ENCODE results near the gene HYAL3.
"Not testable (repeated sequence)": the region's sequence is repeated elsewhere in the genome, so short reads cannot be mapped to it uniquely, and the experiment has no call there.

HYAL3 gene

DNA sequence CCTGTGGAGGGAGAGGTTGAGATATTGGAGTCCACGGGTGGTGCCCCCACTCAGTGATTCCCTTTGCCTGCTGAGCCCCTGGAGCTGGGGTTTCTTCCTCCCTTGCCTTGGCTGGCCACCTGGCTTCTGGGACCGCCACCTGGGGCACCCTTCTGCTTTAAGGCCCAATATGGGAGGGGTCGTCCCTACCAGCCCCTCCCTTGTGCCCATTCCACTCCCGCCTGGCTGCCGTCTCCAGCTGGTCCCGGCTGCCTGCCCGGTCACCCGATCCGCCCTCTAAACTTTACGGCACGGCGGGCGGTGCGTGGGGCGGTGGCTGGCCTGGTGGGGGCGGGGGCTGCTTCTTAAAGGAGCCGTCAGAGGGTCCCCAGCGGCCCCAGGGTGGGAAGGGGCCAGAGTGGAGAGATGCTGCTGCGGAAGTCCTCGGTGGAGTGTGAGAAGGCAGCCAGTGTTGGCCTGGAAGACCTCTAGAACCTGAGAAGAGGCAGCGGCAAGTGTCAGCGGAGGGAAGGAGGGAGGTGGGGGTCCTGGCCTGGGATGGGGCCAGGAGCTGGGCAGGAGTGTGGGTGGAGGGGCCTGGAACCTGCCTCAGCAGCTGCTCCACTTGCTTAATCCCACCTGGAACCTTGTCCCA lies 31.8 kb downstream of the HYAL3 start:
- H3K36me3 Mint-ChIP-seq: no peaks in the 10 kb centered on the region
- no peaks in the 10 kb centered on the region for H3K4me1 Mint-ChIP-seq (ENCODE audit: low read depth)
- no peaks in the 10 kb centered on the region for H3K9me3 Mint-ChIP-seq (ENCODE audit: low read depth)
- H3K27me3 Mint-ChIP-seq: peaks cover 5% of the 10 kb centered on the region
- no peak overlapping the region for H3K27ac Mint-ChIP-seq
- no peak overlapping the region for H3K4me3 Mint-ChIP-seq

DNA sequence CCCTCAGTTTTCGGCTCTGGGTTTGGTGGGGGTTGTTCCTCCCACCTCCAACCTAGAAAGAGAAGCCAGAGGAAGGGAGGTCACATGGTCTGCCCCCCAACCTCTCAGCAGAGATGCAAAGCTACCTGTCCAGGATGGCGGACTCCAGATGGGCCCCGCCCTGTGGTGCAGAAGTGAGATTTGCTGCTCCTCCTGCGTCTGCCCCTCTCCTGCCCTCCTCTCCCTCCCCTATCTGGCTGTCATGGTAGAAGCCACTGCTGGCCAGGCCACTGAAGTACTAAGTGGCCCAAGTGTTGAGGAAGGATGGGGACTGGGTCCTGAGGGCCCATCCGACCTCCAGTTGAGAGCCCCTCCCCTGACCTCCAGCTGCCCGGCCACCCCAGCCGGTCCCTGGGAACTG lies 32.4 kb downstream of the HYAL3 start:
- Mint-ChIP-seq H3K27me3 (peaks cover 5% of the 10 kb centered on the region), H3K4me1 (ENCODE audit: low read depth) (no peaks in the 10 kb centered on the region), H3K4me3 (no peak overlapping the region), H3K27ac (no peak overlapping the region), H3K9me3 (ENCODE audit: low read depth) (no peaks in the 10 kb centered on the region), H3K36me3 (no peaks in the 10 kb centered on the region)

DNA sequence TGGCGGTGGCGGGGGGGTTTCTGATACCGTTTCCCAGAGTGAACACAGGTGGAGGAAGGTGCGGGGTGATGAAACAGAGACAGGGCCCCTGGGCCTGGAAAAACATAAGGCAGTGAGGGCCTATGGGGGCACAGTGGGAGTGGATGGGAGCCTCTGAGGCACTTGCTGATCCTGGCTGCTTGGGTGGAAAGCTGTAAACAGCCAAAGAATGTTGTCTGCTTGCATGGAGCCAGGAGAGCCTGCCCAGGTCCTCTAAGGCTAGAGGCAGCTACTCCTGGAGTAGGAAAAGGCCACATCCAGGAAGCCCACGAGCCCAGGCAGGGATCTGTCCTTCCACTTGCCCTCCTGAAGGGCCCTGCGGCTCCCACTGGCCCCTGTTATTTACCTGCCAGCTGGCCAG lies 33.2 kb downstream of the HYAL3 start:
- Mint-ChIP-seq H3K4me1 (ENCODE audit: low read depth) (no peaks in the 10 kb centered on the region), H3K4me3 (no peak overlapping the region), H3K27me3 (peaks cover 5% of the 10 kb centered on the region), H3K36me3 (no peaks in the 10 kb centered on the region), H3K9me3 (ENCODE audit: low read depth) (no peaks in the 10 kb centered on the region), H3K27ac (no peak overlapping the region)

DNA sequence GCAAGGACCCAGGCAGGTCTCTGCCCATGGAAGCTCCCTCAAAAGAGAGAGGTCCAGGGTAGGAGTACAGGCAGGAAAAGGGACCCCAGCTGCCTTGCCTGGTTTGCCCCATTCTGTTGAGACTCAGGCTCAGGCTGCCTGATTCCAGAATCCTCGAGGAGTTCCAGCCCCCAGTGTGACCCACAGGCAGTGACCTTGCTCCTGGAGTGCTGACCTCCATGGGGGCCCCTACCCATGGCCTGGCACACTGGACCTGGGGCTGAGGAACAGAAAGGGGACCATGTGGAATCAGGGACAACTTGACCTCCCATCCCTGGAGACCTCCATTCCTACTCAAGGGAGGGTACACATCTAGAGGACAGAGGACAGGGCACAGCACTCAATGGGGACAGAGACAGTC lies 33.6 kb downstream of the HYAL3 start:
- H3K4me3 Mint-ChIP-seq: no peak overlapping the region
- peaks cover 5% of the 10 kb centered on the region for H3K27me3 Mint-ChIP-seq
- no peaks in the 10 kb centered on the region for H3K36me3 Mint-ChIP-seq
- no peaks in the 10 kb centered on the region for H3K9me3 Mint-ChIP-seq (ENCODE audit: low read depth)
- H3K27ac Mint-ChIP-seq: no peak overlapping the region
- no peaks in the 10 kb centered on the region for H3K4me1 Mint-ChIP-seq (ENCODE audit: low read depth)

DNA sequence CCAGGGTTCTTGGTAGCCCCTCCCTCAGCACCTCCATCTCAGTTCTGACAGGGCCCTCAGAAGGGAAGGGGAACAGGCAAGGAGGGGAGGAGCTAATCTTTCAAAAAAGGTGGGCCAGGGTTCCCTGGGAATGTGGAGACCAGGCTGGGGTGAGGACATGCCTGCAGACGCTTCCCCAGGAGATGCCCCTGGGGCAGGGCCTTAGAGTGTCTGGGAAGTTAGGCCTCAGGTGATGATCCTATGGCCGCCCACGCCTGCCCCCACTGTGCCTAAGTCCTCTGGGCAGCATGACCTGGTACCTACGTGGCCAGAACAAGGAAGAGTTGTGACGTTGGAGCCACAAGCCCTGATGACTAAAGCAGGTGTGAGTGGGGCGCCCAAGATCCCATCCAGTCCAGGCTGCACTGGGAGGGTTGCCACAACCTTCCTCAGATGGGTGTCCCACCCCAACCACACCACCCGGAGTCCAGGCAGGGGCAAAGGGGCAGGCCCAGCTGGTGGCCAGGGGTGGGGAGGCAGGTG lies 34.2 kb downstream of the HYAL3 start:
- Mint-ChIP-seq H3K9me3 (ENCODE audit: low read depth) (no peaks in the 10 kb centered on the region), H3K27me3 (peaks cover 5% of the 10 kb centered on the region), H3K4me3 (no peak overlapping the region), H3K36me3 (no peaks in the 10 kb centered on the region), H3K27ac (no peak overlapping the region), H3K4me1 (ENCODE audit: low read depth) (no peaks in the 10 kb centered on the region)

DNA sequence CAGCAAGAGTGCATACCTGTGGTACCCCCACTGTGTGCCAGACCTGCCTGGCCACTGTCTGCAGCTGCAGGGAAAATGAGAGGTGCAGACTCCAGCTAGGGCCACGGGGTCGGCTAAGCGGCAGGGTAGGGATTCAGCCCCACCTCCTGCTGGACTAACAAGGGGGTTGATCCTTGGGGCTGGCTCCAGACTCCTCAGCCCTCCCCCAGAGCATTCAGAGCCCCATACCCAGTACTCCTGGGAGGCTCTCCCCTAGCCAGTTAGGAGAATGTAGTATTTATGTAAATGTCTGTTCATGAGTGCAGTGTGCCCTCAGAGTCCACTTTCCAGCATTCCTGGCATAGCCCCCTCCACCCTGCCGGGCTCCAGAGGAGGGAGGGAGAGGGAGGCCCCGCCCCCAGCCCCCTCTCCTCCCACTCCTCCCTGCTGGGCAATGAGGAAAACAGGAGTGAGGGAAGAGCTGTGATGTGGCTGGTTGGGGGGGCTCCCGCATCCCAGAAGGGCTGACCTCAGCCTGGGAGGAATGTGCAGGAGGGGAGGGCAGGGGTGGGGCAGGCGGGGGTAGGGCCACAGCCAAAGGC lies 34.7 kb downstream of the HYAL3 start:
- Mint-ChIP-seq H3K27me3 (peaks cover 5% of the 10 kb centered on the region), H3K27ac (no peak overlapping the region), H3K4me3 (no peak overlapping the region), H3K9me3 (ENCODE audit: low read depth) (no peaks in the 10 kb centered on the region), H3K36me3 (no peaks in the 10 kb centered on the region), H3K4me1 (ENCODE audit: low read depth) (peaks cover 2% of the 10 kb centered on the region)

DNA sequence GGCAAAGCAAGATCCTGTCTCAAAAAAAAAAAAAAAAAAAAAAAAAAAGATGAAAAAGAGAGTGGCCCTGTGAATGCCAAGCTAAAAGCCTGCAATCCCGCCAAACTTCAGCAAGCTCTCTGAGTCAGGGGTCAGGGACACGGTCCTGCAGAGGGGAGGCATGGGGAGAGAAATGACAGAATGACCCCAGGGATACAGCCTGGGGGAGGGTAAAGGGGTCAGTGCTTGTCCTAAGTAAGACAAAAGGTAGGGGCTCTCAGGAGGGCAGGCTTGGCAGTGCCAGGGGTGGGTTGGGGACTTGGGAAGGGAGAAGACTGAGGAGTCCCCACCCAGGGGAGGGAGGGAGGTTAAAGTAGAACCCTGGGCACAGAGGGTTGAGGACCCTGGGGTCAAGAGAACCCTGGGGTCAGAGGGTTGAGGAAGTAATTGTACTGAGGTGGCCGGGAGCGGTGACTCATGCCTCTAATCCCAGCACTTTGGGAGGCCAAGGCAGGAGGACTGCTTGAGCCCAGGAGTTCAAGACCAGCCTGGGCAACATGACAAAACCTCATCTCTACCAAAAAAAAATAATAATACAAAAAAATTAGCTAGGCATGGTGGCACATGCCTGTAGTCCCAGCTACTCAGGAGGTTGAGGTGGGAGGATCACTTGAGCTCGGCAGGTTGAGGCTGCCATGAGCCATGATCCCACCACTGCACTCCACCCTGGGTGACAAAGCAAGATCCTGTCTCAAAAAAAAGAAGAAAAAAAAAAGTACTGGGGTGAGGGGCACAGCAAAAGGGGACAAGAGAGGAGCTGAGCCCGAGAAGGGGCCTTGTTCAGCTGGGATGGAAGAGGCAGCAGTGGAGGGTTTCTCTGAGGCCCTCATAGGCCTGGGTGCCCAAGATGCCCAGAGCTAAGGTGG lies 35.5 kb downstream of the HYAL3 start:
- Mint-ChIP-seq H3K27ac (no peak overlapping the region), H3K4me3 (no peak overlapping the region), H3K27me3 (peaks cover 4% of the 10 kb centered on the region), H3K4me1 (ENCODE audit: low read depth) (peaks cover 3% of the 10 kb centered on the region), H3K36me3 (no peaks in the 10 kb centered on the region), H3K9me3 (ENCODE audit: low read depth) (no peaks in the 10 kb centered on the region)

DNA sequence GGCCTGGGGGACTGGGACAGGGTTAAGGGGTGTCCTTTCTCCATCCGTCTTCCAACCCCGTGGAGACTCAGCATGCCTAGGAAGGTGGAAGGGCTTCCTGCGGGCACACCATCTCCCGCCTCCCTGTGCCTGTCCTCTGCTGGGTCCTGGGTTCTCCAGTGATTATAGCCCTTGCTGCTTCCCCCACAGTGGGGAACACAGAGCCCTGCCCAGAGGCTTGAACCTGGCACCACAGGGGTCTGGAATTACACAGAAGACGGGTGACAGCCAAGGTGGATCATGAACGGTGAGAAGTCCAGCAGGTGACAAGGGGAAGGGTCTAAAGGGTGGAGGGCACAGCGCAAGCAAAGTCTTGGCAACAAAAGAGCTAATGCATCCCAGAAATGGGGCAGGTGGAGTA lies 36.4 kb downstream of the HYAL3 start:
- Mint-ChIP-seq H3K9me3 (ENCODE audit: low read depth) (no peaks in the 10 kb centered on the region), H3K36me3 (no peaks in the 10 kb centered on the region), H3K27ac (no peak overlapping the region), H3K4me1 (ENCODE audit: low read depth) (peaks cover 3% of the 10 kb centered on the region), H3K4me3 (no peak overlapping the region), H3K27me3 (no peaks in the 10 kb centered on the region)

DNA sequence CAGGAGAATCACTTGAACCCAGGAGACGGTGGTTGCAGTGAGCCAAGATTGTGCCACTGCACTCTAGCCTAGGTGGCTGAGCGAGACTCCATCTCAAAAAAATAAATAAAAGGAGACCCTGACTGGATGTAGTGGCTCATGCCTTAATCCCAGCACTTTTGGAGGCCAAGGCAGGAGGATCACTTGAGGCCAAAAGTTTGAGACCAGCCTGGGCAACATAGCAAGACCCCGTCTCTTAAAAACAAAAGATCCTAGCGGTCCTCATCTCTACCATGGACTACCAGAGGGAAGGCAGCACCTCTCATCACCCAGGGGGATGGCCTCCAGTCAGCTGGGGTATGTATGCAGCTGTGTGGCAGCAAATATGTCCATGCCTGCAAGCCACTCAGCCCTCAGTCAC lies 37.0 kb downstream of the HYAL3 start:
- H3K4me1 Mint-ChIP-seq (ENCODE audit: low read depth); H3K27ac Mint-ChIP-seq; H3K4me3 Mint-ChIP-seq; H3K9me3 Mint-ChIP-seq (ENCODE audit: low read depth); H3K27me3 Mint-ChIP-seq; H3K36me3 Mint-ChIP-seq: not testable (repeated sequence)

DNA sequence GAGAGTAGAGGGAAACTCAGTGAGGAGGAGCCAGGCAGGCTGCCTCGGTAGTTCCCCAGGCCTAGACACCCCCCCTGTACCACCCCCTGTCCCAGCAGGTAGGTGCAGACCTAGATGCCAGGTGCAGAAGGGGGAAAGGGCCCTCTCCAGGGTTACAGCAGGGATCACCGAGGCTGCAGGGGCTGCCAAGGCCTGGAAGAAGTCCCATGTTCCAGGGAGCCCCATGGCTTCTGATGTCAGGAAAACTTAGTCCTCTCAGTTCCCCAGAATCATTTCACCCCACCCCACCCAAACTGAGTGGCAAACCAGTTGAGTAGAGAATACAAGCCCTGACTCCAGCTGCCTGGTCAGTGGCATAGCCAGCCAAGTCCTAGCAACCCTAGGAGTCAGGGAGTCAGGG lies 37.7 kb downstream of the HYAL3 start:
- H3K4me3 Mint-ChIP-seq: peak overlapping the region; percentile 54
- H3K4me1 Mint-ChIP-seq (ENCODE audit: low read depth): peaks cover 4% of the 10 kb centered on the region
- no peaks in the 10 kb centered on the region for H3K9me3 Mint-ChIP-seq (ENCODE audit: low read depth)
- H3K27me3 Mint-ChIP-seq: no peaks in the 10 kb centered on the region
- H3K36me3 Mint-ChIP-seq: peaks cover 4% of the 10 kb centered on the region
- H3K27ac Mint-ChIP-seq: no peak overlapping the region

DNA sequence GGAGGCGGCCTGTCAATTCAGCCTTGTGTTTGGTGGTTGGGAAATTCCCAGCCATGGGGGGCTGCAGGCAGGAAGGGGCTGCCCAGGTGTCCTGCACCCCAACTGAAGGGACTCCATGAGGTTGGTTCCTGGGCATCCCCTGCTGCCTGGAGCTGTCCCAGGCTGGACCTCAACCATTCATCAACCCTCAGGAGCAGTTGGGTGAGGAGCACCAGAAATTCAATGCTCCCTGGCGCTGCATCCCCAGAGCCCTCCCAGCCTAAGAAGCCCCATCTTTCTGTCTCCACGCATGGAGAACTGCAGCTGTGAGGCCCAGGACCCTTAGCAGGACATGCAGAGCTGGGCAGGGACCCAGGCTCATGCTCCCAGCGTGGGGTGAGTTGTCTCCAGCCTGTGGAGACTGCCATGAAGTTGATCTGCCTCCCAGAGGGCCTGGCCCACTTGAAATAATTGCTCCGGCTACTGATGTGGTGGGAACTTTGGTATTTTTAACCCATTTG lies 38.2 kb downstream of the HYAL3 start:
- H3K4me3 Mint-ChIP-seq: peak overlapping the region; percentile 59
- H3K27ac Mint-ChIP-seq: no peak overlapping the region

DNA sequence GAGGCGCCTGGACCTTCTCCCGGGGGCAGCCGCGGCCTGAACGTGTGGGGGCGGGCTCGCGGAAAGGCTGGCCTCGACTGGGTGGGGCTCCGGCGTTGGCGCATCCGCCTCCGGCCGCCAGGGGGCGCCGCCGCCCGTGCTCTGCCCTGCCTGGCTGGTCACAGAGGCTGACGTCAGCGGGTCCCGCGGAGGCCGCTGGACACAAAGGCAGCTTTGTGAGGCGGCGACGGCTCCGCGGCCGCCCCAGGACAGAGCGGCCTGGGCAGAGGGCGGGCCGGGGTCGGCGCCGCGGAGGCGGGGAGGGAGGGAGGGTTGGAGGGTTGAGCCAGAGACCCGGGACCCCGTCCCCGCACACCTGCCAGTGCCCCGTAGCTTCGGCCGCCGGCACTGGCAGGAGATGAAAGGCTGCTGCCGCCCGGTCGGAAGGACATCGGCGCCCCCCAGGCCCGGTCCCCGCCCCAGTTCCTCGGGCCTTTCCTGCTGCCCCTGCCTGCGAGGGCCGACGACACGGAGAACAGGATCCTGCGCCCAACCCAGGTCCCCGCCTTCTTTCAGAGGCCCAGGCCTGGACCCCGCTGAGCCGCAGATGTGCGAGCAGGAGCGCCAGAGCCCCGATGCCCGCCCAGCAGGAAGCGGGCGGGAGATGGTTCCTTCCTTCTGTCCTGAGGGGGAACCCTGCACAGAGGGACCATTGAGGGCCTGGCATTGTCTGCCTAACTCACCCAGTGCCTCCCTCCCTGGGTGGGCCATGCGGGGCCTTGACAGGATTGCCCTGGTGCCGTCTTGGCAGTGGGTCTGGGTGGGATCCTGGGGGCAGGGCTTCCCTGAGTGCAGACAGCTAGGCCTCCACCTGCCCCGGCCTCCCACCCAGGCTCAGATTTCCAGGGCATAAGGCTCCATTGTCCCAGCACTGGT lies 38.9 kb downstream of the HYAL3 start:
- Mint-ChIP-seq H3K27ac (peak overlapping the region; percentile 68), H3K27me3 (no peaks in the 10 kb centered on the region), H3K4me3 (peak overlapping the region; percentile 70), H3K4me1 (ENCODE audit: low read depth) (peaks cover 4% of the 10 kb centered on the region), H3K36me3 (peaks cover 4% of the 10 kb centered on the region), H3K9me3 (ENCODE audit: low read depth) (no peaks in the 10 kb centered on the region)

More for the DNA sequence above, 38.2 kb downstream of the HYAL3 start:
- Mint-ChIP-seq H3K27me3 (no peaks in the 10 kb centered on the region), H3K9me3 (ENCODE audit: low read depth) (no peaks in the 10 kb centered on the region), H3K36me3 (peaks cover 4% of the 10 kb centered on the region), H3K4me1 (ENCODE audit: low read depth) (peaks cover 4% of the 10 kb centered on the region)

DNA sequence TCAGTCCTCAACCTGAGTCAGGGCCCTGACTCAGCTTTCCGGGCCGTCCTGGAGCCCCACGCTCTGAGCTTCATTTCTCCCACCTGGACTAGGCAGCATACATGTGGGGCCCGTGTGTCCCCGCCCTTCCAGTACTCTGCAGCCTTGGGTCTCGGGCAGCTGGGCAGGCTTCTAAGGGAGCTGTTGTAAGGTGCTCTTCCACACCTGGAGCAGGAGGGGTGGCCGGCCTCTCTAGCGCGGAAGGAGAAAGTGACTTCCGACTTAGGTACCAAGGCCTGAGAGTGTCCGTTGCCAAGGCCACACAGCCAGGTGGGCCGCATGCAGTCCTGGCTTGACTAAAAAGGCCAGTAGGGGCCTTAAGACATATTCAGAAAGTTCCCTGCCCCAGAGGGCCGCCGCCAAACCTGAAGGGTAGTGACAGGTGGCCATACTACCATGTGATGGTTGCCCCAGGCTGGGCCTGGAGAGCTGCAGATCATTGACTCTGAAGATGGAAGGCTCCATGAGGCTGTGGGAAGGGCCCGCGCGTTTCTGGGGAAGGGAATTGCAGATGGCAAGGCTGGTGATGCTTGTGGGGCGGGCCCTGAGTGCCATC lies 39.7 kb downstream of the HYAL3 start:
- Mint-ChIP-seq H3K27ac (peak overlapping the region; percentile 68), H3K9me3 (ENCODE audit: low read depth) (no peaks in the 10 kb centered on the region), H3K36me3 (peaks cover 4% of the 10 kb centered on the region), H3K27me3 (no peaks in the 10 kb centered on the region), H3K4me1 (ENCODE audit: low read depth) (peaks cover 4% of the 10 kb centered on the region), H3K4me3 (peak overlapping the region; percentile 70)

DNA sequence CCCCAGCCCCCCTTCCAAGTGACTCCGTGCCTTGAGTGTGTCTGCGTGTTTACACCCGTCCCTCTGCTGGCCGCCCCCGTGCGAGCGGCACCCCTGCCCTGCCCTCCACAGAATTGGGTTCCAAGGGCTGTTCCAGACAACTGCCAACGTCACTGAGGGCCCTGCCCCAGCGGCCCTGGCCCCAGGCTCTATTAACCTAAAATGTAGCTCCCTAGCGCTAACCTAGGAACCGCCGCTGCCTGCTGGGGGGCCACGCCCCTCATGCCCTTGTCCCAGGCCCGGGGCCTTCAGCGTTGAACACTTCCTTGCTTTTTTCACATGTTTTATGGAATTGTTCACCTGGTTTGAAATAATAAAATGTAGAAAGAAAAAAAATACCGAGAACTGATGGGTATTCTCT lies 40.2 kb downstream of the HYAL3 start:
- no peaks in the 10 kb centered on the region for H3K9me3 Mint-ChIP-seq (ENCODE audit: low read depth)
- H3K27ac Mint-ChIP-seq: no peak overlapping the region
- H3K4me3 Mint-ChIP-seq: no peak overlapping the region
- H3K4me1 Mint-ChIP-seq (ENCODE audit: low read depth): peaks cover 4% of the 10 kb centered on the region
- H3K36me3 Mint-ChIP-seq: peaks cover 4% of the 10 kb centered on the region
- no peaks in the 10 kb centered on the region for H3K27me3 Mint-ChIP-seq
